HG03095 (cell line): ENCODE data around the gene SLC35E4.

Experiments used
- ATAC-seq: cut with Tn5 transposase; IDR thresholded peaks from one replicate; pipeline ENCODE4 v1.9.1; 2021; ENCODE audit warnings: moderate library complexity; ENCODE audit not compliant: unreplicated experiment

Gene SLC35E4

GRCh38 chr22:30685178-30685577, 49.6 kb downstream of the SLC35E4 start:
- ATAC-seq: no peak

GRCh38 chr22:30687358-30687757, 51.8 kb downstream of the SLC35E4 start:
- no peak for ATAC-seq

GRCh38 chr22:30689622-30690021, 54.0 kb downstream of the SLC35E4 start:
- ATAC-seq: no peak

- no peak for ATAC-seq
Observed at GRCh38 chr22:30691204-30691603, 55.6 kb downstream of the SLC35E4 start.

GRCh38 chr22:30694171-30694639, 58.6 kb downstream of the SLC35E4 start:
- ATAC-seq: no peak

GRCh38 chr22:30694640-30695350, 59.2 kb downstream of the SLC35E4 start, which contains the start of gene OSBP2:
Gene OSBP2 (plus strand): TSS chr22:30694874. CDS start chr22:30694910, 36 bp downstream.
- no peak for ATAC-seq

- no peak for ATAC-seq
Observed at GRCh38 chr22:30695351-30695851, 59.8 kb downstream of the SLC35E4 start.

GRCh38 chr22:30695871-30696655, 60.5 kb downstream of the SLC35E4 start:
- ATAC-seq: no peak
